B cell (primary cell): ENCODE data around the gene DCDC1.

Experiments
- CTCF ChIP-seq: fragments of 200-600 bp; IDR thresholded peaks from one replicate; pipeline ENCODE4 v1.8.0; 2022; ENCODE audit warnings: antibody characterized with exemption, mild to moderate bottlenecking
- EZH2 ChIP-seq: IDR thresholded peaks from 2 replicates; pipeline ENCODE4 v1.6.1; 2012; ENCODE audit warnings: borderline replicate concordance, low read depth, mild to moderate bottlenecking, moderate library complexity, low read length; ENCODE audit not compliant: insufficient read depth, poor library complexity, severe bottlenecking

DNA sequence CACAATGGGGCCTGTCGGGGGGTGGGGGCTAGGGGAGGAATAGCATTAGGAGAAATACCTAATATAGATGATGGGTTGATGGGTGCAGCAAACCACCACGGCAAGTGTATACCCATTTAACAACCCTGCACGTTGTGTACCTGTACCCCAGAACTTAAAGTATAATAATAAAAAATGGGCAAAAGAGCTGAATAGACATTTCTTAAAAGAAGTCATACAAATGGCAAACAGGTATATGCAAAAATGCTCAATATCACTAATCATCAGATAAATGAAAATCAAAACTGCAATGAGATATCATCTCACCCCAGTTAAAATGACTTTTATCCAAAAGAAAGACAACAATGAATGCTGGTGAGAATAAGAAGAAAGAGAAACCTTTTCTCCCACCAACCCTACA, 419.7 kb downstream of the DCDC1 start:
- no peak for TF ChIP-seq CTCF
- TF ChIP-seq EZH2, result no peak
